ENCODE data around the gene SORBS1. TPM values are rescaled to one million over a fixed set of nuclear protein-coding genes. Genes with fewer than 3 reads are reported as not detected.

The SORBS1 gene
- total RNA-seq, 6 experiments from 2014 or later, result 56.4 to 97.9 (median 76.5) TPM

- 71% methylated on average over 3 of the region's 3 CpGs for WGBS (ENCODE audit: insufficient coverage, low coverage, low lambda C conversion rate, missing lambda C conversion rate)
- TF ChIP-seq CTCF (IDR thresholded peaks at IDR 0.05) (no peak), POLR2A (IDR thresholded peaks at IDR 0.05) (no peak)
- H3K36me3 ChIP-seq, result peaks cover 0 to 14% (median 6%) of the 10 kb centered on the region in 4 donors
- DNase-seq, result no peak
- H3K27me3 ChIP-seq, result no peaks in the 10 kb centered on the region
- intact Hi-C loops (cut with DNase I), result no loop called here
- peak overlapping the region; percentile 59 to 75 (median 60) for H3K27ac ChIP-seq
- peaks cover 0 to 24% (median 10%) of the 10 kb centered on the region in 4 donors for H3K4me1 ChIP-seq
- no peaks in the 10 kb centered on the region for H3K9me3 ChIP-seq
- no peak overlapping the region for H3K4me3 ChIP-seq
- no peak for ATAC-seq
Measured at GRCh38 chr10:95334805-95335144, 226.4 kb downstream of the SORBS1 start.

- Histone ChIP-seq H3K4me1 (peaks cover 0 to 26% (median 11%) of the 10 kb centered on the region in 4 donors), H3K9me3 (no peaks in the 10 kb centered on the region), H3K36me3 (peaks cover 0 to 14% (median 5%) of the 10 kb centered on the region in 4 donors), H3K27me3 (no peaks in the 10 kb centered on the region), H3K4me3 (no peak overlapping the region), H3K27ac (peak overlapping the region; percentile 59 to 84 (median 62))
- WGBS (ENCODE audit: insufficient coverage, low coverage, low lambda C conversion rate, missing lambda C conversion rate), result 73% methylated on average over 9 of the region's 12 CpGs
- TF ChIP-seq POLR2A (IDR thresholded peaks at IDR 0.05) (no peak), CTCF (IDR thresholded peaks at IDR 0.05) (no peak)
- intact Hi-C loops (cut with DNase I), result no loop called here
- ATAC-seq (peak; percentile 70 to 81 (median 72)), DNase-seq (peak in 2 of 3 donors; percentile 65 to 73)
Measured at GRCh38 chr10:95333997-95334804, 227.0 kb downstream of the SORBS1 start.

GRCh38 chr10:95332666-95333249, 228.4 kb downstream of the SORBS1 start:
- Histone ChIP-seq H3K9me3 (no peaks in the 10 kb centered on the region), H3K4me1 (peaks cover 0 to 26% (median 12%) of the 10 kb centered on the region in 4 donors), H3K4me3 (no peak overlapping the region), H3K27me3 (no peaks in the 10 kb centered on the region), H3K27ac (no peak overlapping the region), H3K36me3 (peaks cover 0 to 10% (median 0%) of the 10 kb centered on the region in 4 donors)
- intact Hi-C loops (cut with DNase I), result no loop called here
- no peak for DNase-seq
- TF ChIP-seq CTCF (IDR thresholded peaks at IDR 0.05) (no peak), POLR2A (IDR thresholded peaks at IDR 0.05) (no peak)
- WGBS (ENCODE audit: insufficient coverage, low coverage, low lambda C conversion rate, missing lambda C conversion rate), result 94% methylated on average over 4 of the region's 4 CpGs
- no peak for ATAC-seq

- Histone ChIP-seq H3K9me3 (no peaks in the 10 kb centered on the region), H3K4me3 (no peak overlapping the region), H3K36me3 (peaks cover 0 to 5% (median 0%) of the 10 kb centered on the region in 4 donors), H3K4me1 (peaks cover 0 to 26% (median 13%) of the 10 kb centered on the region in 4 donors), H3K27ac (peak overlapping the region; percentile 2 to 41 (median 24)), H3K27me3 (no peaks in the 10 kb centered on the region)
- TF ChIP-seq POLR2A (IDR thresholded peaks at IDR 0.05), result no peak
- WGBS (ENCODE audit: insufficient coverage, low coverage, low lambda C conversion rate, missing lambda C conversion rate), result 75% methylated on average over 3 of the region's 3 CpGs
- ATAC-seq (no peak), DNase-seq (no peak)
- intact Hi-C loops (cut with DNase I), result no loop called here
Measured at GRCh38 chr10:95331596-95332130, 229.5 kb downstream of the SORBS1 start.
